CD4-positive, alpha-beta T cell (primary cell): ENCODE results near the gene ESRP2. TPM values are rescaled to one million over a fixed set of nuclear protein-coding genes. Genes with fewer than 3 reads are reported as not detected.

Experiments
- ATAC-seq: fragments of 200-7000 bp; cut with Tn5 transposase; one replicate; pipeline ENCODE4 v1.10.0; 2022; ENCODE audit warnings: mild to moderate bottlenecking; ENCODE audit not compliant: poor library complexity
- CTCF ChIA-PET: fragments of 350-600 bp; sonication (Branson Sonifier 250); formaldehyde crosslinking; loops from one replicate; lab custom pipeline; 2021; ENCODE audit warnings: antibody characterized with exemption, inconsistent platforms; lab: Charles Lee
- POLR2A ChIA-PET: fragments of 350-600 bp; sonication (Branson Sonifier 250); formaldehyde crosslinking; loops from one replicate; lab custom pipeline; 2021; ENCODE audit warnings: antibody characterized with exemption, inconsistent platforms; lab: Charles Lee
- DNase-seq, 14 experiments: peaks; one replicate each; pipeline ENCODE4 v3.0.0-alpha.2; 2013 to 2020; ENCODE audit warnings: mixed read lengths in 2 of 14
- H3K27ac ChIP-seq, 2 donors: one replicate each; pipeline versions ENCODE4 v1.5.1 to v1.7.0; 2013; ENCODE audit warnings: low read length in 2 of 2, low read depth in 1 of 2, mild to moderate bottlenecking in 1 of 2
- H3K27me3 ChIP-seq, 2 experiments: 1 replicate in 1 of 2; 2 replicates in 1 of 2; pipeline versions ENCODE4 v1.6.1 to v1.7.0; 2013; ENCODE audit warnings: low read length in 2 of 2, control low read depth in 1 of 2, mild to moderate bottlenecking in 1 of 2, moderate library complexity in 1 of 2; ENCODE audit not compliant: insufficient read depth in 2 of 2, control insufficient read depth in 1 of 2
- H3K36me3 ChIP-seq: one replicate; pipeline ENCODE4 v1.6.1; 2013; ENCODE audit warnings: low read length, control low read depth; ENCODE audit not compliant: insufficient read depth
- H3K4me1 ChIP-seq: one replicate; pipeline ENCODE4 v1.6.1; 2013; ENCODE audit warnings: low read length, control low read depth; ENCODE audit not compliant: insufficient read depth
- H3K4me3 ChIP-seq: one replicate; pipeline ENCODE4 v1.5.1; 2013; ENCODE audit warnings: mild to moderate bottlenecking, low read length, moderate library complexity
- H3K9me3 ChIP-seq, 2 experiments: 1 replicate in 1 of 2; 2 replicates in 1 of 2; pipeline versions ENCODE4 v1.6.1 to v1.7.0; 2013; ENCODE audit warnings: low read length in 2 of 2, mild to moderate bottlenecking in 2 of 2, control low read depth in 1 of 2, moderate library complexity in 1 of 2; ENCODE audit not compliant: control insufficient read depth in 1 of 2, insufficient read depth in 1 of 2
- H3K27ac Mint-ChIP-seq: one replicate; pipeline ENCODE4 v1.8.0; 2020; ENCODE audit warnings: mixed read lengths
- H3K27me3 Mint-ChIP-seq: one replicate; pipeline ENCODE4 v1.8.0; 2021; ENCODE audit warnings: mixed read lengths
- H3K36me3 Mint-ChIP-seq: one replicate; pipeline ENCODE4 v1.8.0; 2021; ENCODE audit warnings: low read depth, mixed read lengths
- H3K4me1 Mint-ChIP-seq: one replicate; pipeline ENCODE4 v1.8.0; 2021; ENCODE audit warnings: low read depth, mixed read lengths
- H3K4me3 Mint-ChIP-seq: one replicate; pipeline ENCODE4 v1.8.0; 2020; ENCODE audit warnings: mild to moderate bottlenecking, mixed read lengths
- H3K9me3 Mint-ChIP-seq: one replicate; pipeline ENCODE4 v1.8.0; 2020; ENCODE audit warnings: mixed read lengths
- CTCF ChIP-seq: fragments of 200-600 bp; IDR thresholded peaks from one replicate; pipeline ENCODE4 v1.8.0; 2022; ENCODE audit warnings: antibody characterized with exemption, mild to moderate bottlenecking
- intact Hi-C, 2 experiments: fragments of 100-400 bp; cut with DNase I in 1 of 2; cut with micrococcal nuclease in 1 of 2; formaldehyde crosslinking; loops; one replicate each; pipeline versions ENCODE4 v1.15.1 to v1.9.0; 2023 to 2025; cut with DNase I, micrococcal nuclease
- total RNA-seq, 174 experiments: library from RNA in 2 of 174; stranded (reverse) in 2 of 174; gene quantifications; one replicate each; pipeline ENCODE4 v1.2.3 and lab custom pipeline; 2021 to 2026

The ESRP2 gene
- total RNA-seq, 2 experiments from 2014 or later: not detected

GRCh38 chr16:68246121-68246520 is 10.2 kb upstream of the ESRP2 start:
- H3K27me3 ChIP-seq: no peaks in the 10 kb centered on the region
- H3K36me3 Mint-ChIP-seq: peaks cover 18% of the 10 kb centered on the region
- H3K4me1 Mint-ChIP-seq: peaks cover 17% of the 10 kb centered on the region
- no peaks in the 10 kb centered on the region for H3K27me3 Mint-ChIP-seq
- ChIA-PET CTCF (interaction anchor here (2.4 to 3.0 kb wide), 2 partner anchors 15 to 82 kb away, joined by 12 to 15 read pairs; no protein-coding TSS in a partner anchor), POLR2A (interaction anchor here (1.4 to 2.5 kb wide), 6 partner anchors 12 to 83 kb away, joined by 3 to 13 read pairs (median 6); partner anchors contain the start of genes PRMT7, SLC7A6 and SLC7A6OS)
- H3K9me3 Mint-ChIP-seq: no peaks in the 10 kb centered on the region
- TF ChIP-seq CTCF: no peak
- intact Hi-C loops: loop anchor here in 1 of 2 experiments (10.0 kb wide), 1 partner anchor 199 kb away; the partner anchor contains the start of gene SMPD3
- H3K27ac ChIP-seq: no peak overlapping the region
- H3K9me3 ChIP-seq: no peaks in the 10 kb centered on the region
- H3K4me3 Mint-ChIP-seq: peak overlapping the region; percentile 99
- peak overlapping the region; percentile 42 for H3K27ac Mint-ChIP-seq
- DNase-seq (no peak), ATAC-seq (no peak)
- H3K4me1 ChIP-seq: peaks cover 29% of the 10 kb centered on the region
- peak overlapping the region; percentile 94 for H3K4me3 ChIP-seq
- H3K36me3 ChIP-seq: peaks cover 3% of the 10 kb centered on the region

- intact Hi-C loops: loop anchor here in 1 of 2 experiments (5.0 to 10.0 kb wide), 2 partner anchors 200 to 597 kb away; partner anchors contain the start of genes SMPD3 and TANGO6
- Histone ChIP-seq H3K4me1 (peaks cover 29% of the 10 kb centered on the region), H3K36me3 (no peaks in the 10 kb centered on the region), H3K27me3 (no peaks in the 10 kb centered on the region), H3K27ac (peak within 1 kb of the TSS in 1 of 2 donors; percentile 21), H3K9me3 (no peaks in the 10 kb centered on the region), H3K4me3 (peak within 1 kb of the TSS; percentile 94)
- peaks cover 14% of the 10 kb centered on the region for H3K36me3 Mint-ChIP-seq
- H3K27me3 Mint-ChIP-seq: no peaks in the 10 kb centered on the region
- DNase-seq: peak; percentile 94 to 99 (median 96)
- CTCF ChIA-PET: interaction anchor here (0.8 to 3.0 kb wide), 3 partner anchors 16 to 83 kb away, joined by 4 to 15 read pairs (median 12); partner anchors contain the start of gene SLC7A6
- H3K4me3 Mint-ChIP-seq: peak within 1 kb of the TSS; percentile 99
- no peak for TF ChIP-seq CTCF
- H3K4me1 Mint-ChIP-seq: peaks cover 17% of the 10 kb centered on the region
- ATAC-seq: peak; percentile 99
- POLR2A ChIA-PET: interaction anchor here (0.6 to 2.5 kb wide), 11 partner anchors 9 to 247 kb away, joined by 3 to 13 read pairs (median 5); partner anchors contain the start of genes ESRP2, PRMT7, SLC7A6 and SLC7A6OS
- no peaks in the 10 kb centered on the region for H3K9me3 Mint-ChIP-seq
- H3K27ac Mint-ChIP-seq: peak within 1 kb of the TSS; percentile 50
These were observed 9.3 kb upstream of the ESRP2 start, which contains the start of gene PLA2G15 for GRCh38 chr16:68244903-68245853. Gene PLA2G15, plus strand, starts transcription at chr16:68245373. Its CDS starts 54 bp downstream, at chr16:68245427.

GRCh38 chr16:68244481-68244902 is 8.6 kb upstream of the ESRP2 start:
- DNase-seq (no peak), ATAC-seq (no peak)
- no peaks in the 10 kb centered on the region for H3K36me3 ChIP-seq
- Mint-ChIP-seq H3K4me3 (peak overlapping the region; percentile 99), H3K4me1 (peaks cover 21% of the 10 kb centered on the region), H3K36me3 (peaks cover 8% of the 10 kb centered on the region), H3K27me3 (no peaks in the 10 kb centered on the region), H3K9me3 (no peaks in the 10 kb centered on the region), H3K27ac (peak overlapping the region; percentile 50)
- CTCF ChIA-PET: interaction anchor here (0.8 to 3.0 kb wide), 3 partner anchors 17 to 84 kb away, joined by 4 to 15 read pairs (median 12); partner anchors contain the start of gene SLC7A6
- H3K4me3 ChIP-seq: peak overlapping the region; percentile 94
- no peak overlapping the region for H3K27ac ChIP-seq
- POLR2A ChIA-PET: interaction anchor here (0.9 to 2.5 kb wide), 10 partner anchors 9 to 160 kb away, joined by 3 to 13 read pairs (median 5); partner anchors contain the start of genes ESRP2, PRMT7, SLC7A6 and SLC7A6OS
- H3K27me3 ChIP-seq: no peaks in the 10 kb centered on the region
- intact Hi-C loops: loop anchor here in 1 of 2 experiments (5.0 to 10.0 kb wide), 2 partner anchors 200 to 598 kb away; partner anchors contain the start of genes SMPD3 and TANGO6
- no peak for TF ChIP-seq CTCF
- H3K4me1 ChIP-seq: peaks cover 36% of the 10 kb centered on the region
- H3K9me3 ChIP-seq: no peaks in the 10 kb centered on the region
